K562 (cell line): Measurements from ENCODE around the gene SIRPG. TPM values are rescaled to one million over a fixed set of nuclear protein-coding genes. Genes with fewer than 3 reads are reported as not detected.

Experiments used
- ATAC-seq: fragments of 200-7000 bp; cut with Tn5 transposase; 3 replicates; pipeline ENCODE4 v1.9.1; 2020; ENCODE audit warnings: moderate library complexity
- BruUV-seq: library from RNA; stranded (reverse); fragments of 400-500 nt; replicated peaks from 2 replicates; lab custom pipeline; 2021; lab: Mats Ljungman, UMichigan
- CTCF ChIA-PET: fragments of 300-600 bp; formaldehyde crosslinking; extraction: SDS; loops from one replicate; lab custom pipeline; 2021; ENCODE audit warnings: low intra/inter-chr PET ratio; lab: Yijun Ruan, JAX
- POLR2A ChIA-PET: fragments of 300-600, 350-650 bp; sonication (Branson Sonifier 250); formaldehyde crosslinking; extraction: SDS; loops from one replicate; lab custom pipeline; 2021; ENCODE audit warnings: antibody characterized with exemption, inconsistent platforms; lab: Yijun Ruan, JAX
- DNase-seq, 4 experiments: peaks; one replicate each; pipeline versions ENCODE4 v3.0.0 to v3.0.0-alpha.2; 2011 to 2018; ENCODE audit warnings: low spot score in 3 of 4, mixed read lengths in 3 of 4; ENCODE audit errors: extremely low read depth in 1 of 4
- FAIRE-seq: peaks from 2 replicates; lab custom pipeline; 2011; peaks lifted over from hg19 to GRCh38; lab: Jason Lieb, UNC
- H2AFZ ChIP-seq: 2 replicates; pipeline ENCODE4 v1.6.0; 2011; ENCODE audit warnings: low read depth, low read length, control low read depth, inconsistent platforms
- H3K27ac ChIP-seq: fragments of 200-600 bp; 3 replicates; pipeline ENCODE4 v1.8.0; 2011; ENCODE audit warnings: low read depth, mild to moderate bottlenecking, control low read depth, inconsistent platforms, low read length, moderate library complexity, mixed read lengths; ENCODE audit errors: extremely low read depth
- H3K27me3 ChIP-seq, 2 experiments: fragments of 300-600 bp in 1 of 2; 2 replicates in 1 of 2; 3 replicates in 1 of 2; pipeline versions ENCODE4 v1.6.0 to v1.8.0; 2011; ENCODE audit warnings: inconsistent platforms in 2 of 2, low read length in 2 of 2, mild to moderate bottlenecking in 1 of 2, mixed read lengths in 1 of 2, moderate library complexity in 1 of 2; ENCODE audit not compliant: control insufficient read depth in 2 of 2, insufficient read depth in 2 of 2
- H3K36me3 ChIP-seq: fragments of 300-600 bp; 3 replicates; pipeline ENCODE4 v1.8.0; 2011; ENCODE audit warnings: mild to moderate bottlenecking, low read length, inconsistent platforms; ENCODE audit not compliant: control insufficient read depth, insufficient read depth
- H3K4me1 ChIP-seq, 2 experiments: fragments of 200-600 bp in 1 of 2; replicated peaks in 1 of 2; 2 replicates in 1 of 2; 3 replicates in 1 of 2; pipeline versions ENCODE4 v1.5.1 to v1.8.0; 2011; ENCODE audit warnings: inconsistent platforms in 2 of 2, low read length in 2 of 2, mild to moderate bottlenecking in 1 of 2, mixed read lengths in 1 of 2, moderate library complexity in 1 of 2; ENCODE audit not compliant: control insufficient read depth in 2 of 2, insufficient read depth in 2 of 2
- H3K4me2 ChIP-seq: 2 replicates; pipeline ENCODE4 v1.6.1; 2011; ENCODE audit warnings: low read length, control low read depth, inconsistent platforms, mixed read lengths; ENCODE audit not compliant: insufficient read depth
- H3K4me3 ChIP-seq: fragments of 200-600 bp; sonication (generic), shearing (Covaris generic); 2 replicates; pipeline ENCODE4 v1.5.1; 2016; ENCODE audit warnings: control low read depth, inconsistent platforms
- H3K79me2 ChIP-seq: fragments of 200-600 bp; 3 replicates; pipeline ENCODE4 v1.8.0; 2011; ENCODE audit warnings: low read length, inconsistent platforms; ENCODE audit not compliant: control insufficient read depth, insufficient read depth
- H3K9ac ChIP-seq, 2 experiments: 2 replicates each; pipeline versions ENCODE4 v1.6.0 to v1.6.1; 2011; ENCODE audit warnings: low read depth in 2 of 2, low read length in 2 of 2, control low read depth in 1 of 2, inconsistent platforms in 1 of 2, mild to moderate bottlenecking in 1 of 2, mixed read lengths in 1 of 2; ENCODE audit not compliant: insufficient read depth in 1 of 2
- H3K9me1 ChIP-seq: one replicate; pipeline ENCODE4 v1.6.0; 2011; ENCODE audit warnings: inconsistent platforms, mild to moderate bottlenecking, low read length, moderate library complexity; ENCODE audit not compliant: control insufficient read depth, insufficient read depth
- H3K9me3 ChIP-seq: replicated peaks from 2 replicates; pipeline ENCODE4 v1.5.1; 2011; ENCODE audit warnings: low read depth, low read length, inconsistent platforms; ENCODE audit not compliant: control insufficient read depth, insufficient read depth
- H4K20me1 ChIP-seq: replicated peaks from 2 replicates; pipeline ENCODE4 v1.6.1; 2011; ENCODE audit warnings: low read length, inconsistent platforms, mixed read lengths; ENCODE audit not compliant: control insufficient read depth, insufficient read depth
- CBFA2T3 ChIP-seq: fragments of 450-650 bp; IDR thresholded peaks from 2 replicates; pipeline ENCODE4 v1.6.1; 2017
- CBX5 ChIP-seq: IDR thresholded peaks from 2 replicates; pipeline ENCODE4 v1.6.1; 2014; ENCODE audit warnings: low read depth, borderline replicate concordance
- CBX8 ChIP-seq: fragments of 200-600 bp; sonication (generic); IDR thresholded peaks from 2 replicates; pipeline ENCODE4 v1.6.1; 2012; ENCODE audit warnings: borderline replicate concordance, mixed run types, low read depth, mild to moderate bottlenecking, moderate library complexity, mixed read lengths, low read length, control low read depth, inconsistent platforms; ENCODE audit not compliant: poor library complexity, severe bottlenecking; ENCODE audit errors: extremely low read depth
- CEBPG ChIP-seq, 3 experiments: fragments of 200-800 bp in 1 of 3; sonication (Bioruptor generic) in 1 of 3; sonication (generic) in 1 of 3; formaldehyde crosslinking in 1 of 3; IDR thresholded peaks in 2 of 3; conservative IDR thresholded peaks in 1 of 3; 2 replicates each; pipeline versions ENCODE4 v1.6.1 to v1.8.0; 2016 to 2022; ENCODE audit warnings: missing compliant biosample characterization in 2 of 3, missing genetic modification characterization in 2 of 3, mild to moderate bottlenecking in 1 of 3, missing genetic modification reagents in 1 of 3
- CTBP1 ChIP-seq: fragments of 450-650 bp; IDR thresholded peaks from 2 replicates; pipeline ENCODE4 v1.6.1; 2016; ENCODE audit warnings: borderline replicate concordance
- HINFP ChIP-seq: fragments of 450-650 bp; conservative IDR thresholded peaks from 2 replicates; pipeline ENCODE4 v1.6.1; 2016; ENCODE audit warnings: missing genetic modification characterization, low read depth, mild to moderate bottlenecking, control low read depth, missing compliant biosample characterization
- HMBOX1 ChIP-seq: sonication (generic); IDR thresholded peaks from 2 replicates; pipeline ENCODE4 v1.6.1; 2016
- KDM1A ChIP-seq, 2 experiments: fragments of 450-650 bp; IDR thresholded peaks; 2 replicates each; pipeline ENCODE4 v1.6.1; 2016; ENCODE audit warnings: mild to moderate bottlenecking in 2 of 2
- RAD51 ChIP-seq: fragments of 450-650 bp; IDR thresholded peaks from 2 replicates; pipeline ENCODE4 v1.7.1; 2016; ENCODE audit warnings: low read depth, mild to moderate bottlenecking, borderline replicate concordance
- SMARCB1 ChIP-seq: IDR thresholded peaks from 2 replicates; pipeline ENCODE4 v1.6.1; 2011; ENCODE audit warnings: improper control_type of control experiment, low read depth; ENCODE audit not compliant: insufficient read length
- SMARCC2 ChIP-seq: fragments of 450-650 bp; IDR thresholded peaks from 2 replicates; pipeline ENCODE4 v1.6.1; 2017; ENCODE audit warnings: antibody characterized with exemption, moderate library complexity, mild to moderate bottlenecking, low read depth
- TEAD4 ChIP-seq, 2 experiments: sonication (generic) in 1 of 2; formaldehyde crosslinking in 1 of 2; IDR thresholded peaks; 2 replicates each; pipeline versions ENCODE4 v1.6.1 to v1.8.0; 2012 to 2022; ENCODE audit warnings: borderline replicate concordance in 1 of 2, inconsistent platforms in 1 of 2, low read length in 1 of 2, mild to moderate bottlenecking in 1 of 2, missing genetic modification reagents in 1 of 2
- ZBTB2 ChIP-seq: fragments of 450-650 bp; IDR thresholded peaks from 2 replicates; pipeline ENCODE4 v1.6.1; 2016; ENCODE audit warnings: antibody characterized with exemption
- ZNF143 ChIP-seq: sonication (generic); formaldehyde crosslinking; IDR thresholded peaks from 2 replicates; pipeline ENCODE4 v1.9.0; 2022; ENCODE audit warnings: mild to moderate bottlenecking, missing genetic modification reagents
- ZNF77 ChIP-seq: fragments of 250-450 bp; sonication (Bioruptor Pico); IDR thresholded peaks from 2 replicates; pipeline ENCODE4 v1.5.0; 2020
- WGBS: fragments of 100-300 bp; shearing (Covaris generic); methylation state at CpG from one replicate; pipeline ENCODE4 v1.1.6; 2016; ENCODE audit warnings: low coverage, mixed read lengths; ENCODE audit not compliant: insufficient coverage; ENCODE audit errors: missing lambda C conversion rate; 5-methylcytosine and 5-hydroxymethylcytosine counted together
- in situ Hi-C: fragments of 300-500 bp; cut with MboI; formaldehyde crosslinking; loops from 4 replicates; pipeline ENCODE4 v1.15.0; 2018; ENCODE audit warnings: inconsistent platforms, mixed read lengths
- intact Hi-C: fragments of 100-400 bp; cut with micrococcal nuclease; formaldehyde crosslinking; loops from 2 replicates; pipeline ENCODE4 v1.14.2; 2022
- polyA plus RNA-seq, 8 experiments: library from polyadenylated mRNA; depleted of rRNA in 4 of 8; stranded (reverse) in 5 of 8; unstranded in 3 of 8; fragments of >200 nt; fragmentation: Nextera tagmentation in 2 of 8; fragmentation: Illumina TruSeq in 1 of 8; extraction: Ambion mirVana in 2 of 8; extraction: Trizol in 1 of 8; gene quantifications; 2 replicates each; pipeline versions ENCODE4 v1.2.1 to v1.2.3, GENCODE V29; 2011 to 2014; ENCODE audit warnings: inconsistent platforms in 1 of 8, missing spikeins in 1 of 8
- total RNA-seq, 7 experiments: library from RNA; depleted of rRNA in 6 of 7; stranded (reverse); fragments of >200 nt in 6 of 7; fragmentation: Illumina TruSeq in 2 of 7; extraction: Trizol in 2 of 7; gene quantifications; 2 replicates each; pipeline versions ENCODE4 v1.2.1 to v1.2.3, GENCODE V29; 2011 to 2021; ENCODE audit warnings: low replicate concordance in 1 of 7

The SIRPG gene
- total and polyA plus RNA-seq, 9 of the 15 experiments (the other 6 are each of a cell fraction or from before 2014, with no cell fraction given) = not detected

GRCh38 chr20:1635291-1635979 lies 22.1 kb downstream of the SIRPG start (continued):
- TF ChIP-seq ZBTB2 (no peak), CBX5 (no peak), KDM1A (IDR thresholded peaks at IDR 0.05) (no peak)
- TF ChIP-seq, all 486 proteins: peak for 0

- no peaks in the 10 kb centered on the region for H4K20me1 ChIP-seq
- peaks cover 0 to 9% of the 10 kb centered on the region in 2 experiments; a peak in 1 of 5 replicates for H3K27me3 ChIP-seq
- H3K4me3 ChIP-seq = no peak overlapping the region
- H3K9ac ChIP-seq = no peak overlapping the region
- H3K4me2 ChIP-seq = no peak overlapping the region
- DNase-seq (peak; percentile 6 to 35 (median 12)), FAIRE-seq (no peak), ATAC-seq (peak; percentile 77)
- BruUV-seq = no TSS peak
- H3K9me1 ChIP-seq = no peaks in the 10 kb centered on the region
- intact Hi-C loops = no loop called here
- ChIA-PET POLR2A (no interaction called here), CTCF (no interaction called here)
- in situ Hi-C loops = no loop called here
- no peaks in the 10 kb centered on the region for H3K9me3 ChIP-seq
- H3K36me3 ChIP-seq = no peaks in the 10 kb centered on the region
- H3K27ac ChIP-seq = no peak overlapping the region
- no peaks in the 10 kb centered on the region for H3K79me2 ChIP-seq
- H2AFZ ChIP-seq = no peak overlapping the region
- H3K4me1 ChIP-seq = no peaks in the 10 kb centered on the region
- WGBS = 1% methylated on average over 4 of the region's 4 CpGs
- TF ChIP-seq CBFA2T3 = 0 out of 2 replicates have a peak, but pooled peaks have one; percentile 25
- no peak for TF ChIP-seq SMARCC2
- TF ChIP-seq CTBP1 = peak; percentile 40; the same call in 1 of the 2 replicates
- TF ChIP-seq CEBPG (CRISPR knock-in tag; IDR thresholded peaks at IDR 0.05) = no peak
- TF ChIP-seq CEBPG (tag; conservative IDR thresholded peaks at IDR 0.05 in 1 of 2, IDR thresholded peaks at IDR 0.05 in 1 of 2) = peak; percentile 39 to 48; a peak in 2 of 4 replicates
- no peak for TF ChIP-seq CBX8
- peak; percentile 32; the same call in 1 of the 2 replicates for TF ChIP-seq TEAD4 (IDR thresholded peaks at IDR 0.05; ENCODE audit: low read length)
- TF ChIP-seq TEAD4 (CRISPR knock-in tag; IDR thresholded peaks at IDR 0.05; ENCODE audit: borderline replicate concordance) = no peak
- TF ChIP-seq ZNF143 = no peak
- TF ChIP-seq ZNF77 (CRISPR knock-in tag) = no peak
- TF ChIP-seq RAD51 = no peak
- no peak for TF ChIP-seq HINFP (tag)
- TF ChIP-seq SMARCB1 = no peak
- TF ChIP-seq HMBOX1 = peak; percentile 39; the same call in 1 of the 2 replicates
These were observed 24.0 kb downstream of the SIRPG start for GRCh38 chr20:1633535-1633934.
